ENCODE measurements around the gene ITGB4. TPM values are rescaled to one million over a fixed set of nuclear protein-coding genes. Genes with fewer than 3 reads are reported as not detected.
A peak's percentile ranks its signal among the peaks of the same experiment; 100 is the strongest.

ITGB4 gene
- total and polyA plus RNA-seq, 2 of the 13 experiments (the other 11 are each of a cell fraction or from before 2014, with no cell fraction given) = 6.9 to 14.5 TPM

DNA sequence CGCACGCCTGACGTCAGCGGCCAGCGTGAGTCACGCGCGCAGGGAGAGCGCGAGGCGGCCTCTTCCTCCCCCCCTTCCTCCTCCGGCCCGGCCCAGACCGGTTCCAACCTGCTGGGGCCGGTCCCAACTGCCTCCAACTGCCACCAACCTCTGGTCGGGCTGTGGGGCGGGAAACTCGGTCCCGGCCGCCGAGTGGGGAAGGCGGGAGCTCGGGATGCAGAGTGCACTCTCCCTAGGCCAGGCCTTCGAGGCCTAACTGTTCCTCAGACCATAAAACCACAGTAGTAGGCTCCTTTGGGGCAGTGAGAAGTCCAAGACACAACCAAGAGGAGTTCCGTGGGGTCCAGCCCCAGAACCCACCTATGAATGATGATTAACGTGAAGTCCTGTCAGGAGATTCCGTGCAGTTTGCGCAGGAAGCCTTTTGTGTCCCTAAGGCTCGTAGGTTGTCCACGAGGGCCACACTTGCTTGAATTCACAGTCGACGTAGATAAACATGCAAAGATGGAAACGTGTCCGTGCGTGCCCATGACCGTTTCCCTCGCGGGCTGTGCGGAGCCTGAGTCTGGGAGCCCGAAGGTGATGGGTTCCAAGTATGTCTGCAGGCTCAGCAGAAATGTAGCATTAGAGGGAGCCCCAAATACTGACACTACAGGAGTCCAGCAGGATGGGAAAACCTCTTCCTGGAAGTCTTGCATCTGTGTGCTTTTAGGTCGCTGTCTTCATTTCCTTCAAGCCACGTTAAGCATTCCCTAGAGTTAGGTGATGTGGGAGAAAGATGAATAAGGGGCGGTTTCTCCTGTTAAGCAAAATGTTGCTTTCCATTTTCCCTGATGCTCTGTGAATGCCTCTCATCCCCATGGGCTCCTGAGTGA is 64.0 kb downstream of the ITGB4 start (continued):
- TF ChIP-seq NAIF1 (CRISPR knock-in tag; IDR thresholded peaks at IDR 0.05; ENCODE audit: borderline replicate concordance) (no peak), FOXO4 (CRISPR knock-in tag; conservative IDR thresholded peaks at IDR 0.05) (peak; percentile 93; the same call in 1 of the 2 replicates), ZBTB26 (CRISPR knock-in tag; IDR thresholded peaks at IDR 0.05; ENCODE audit: borderline replicate concordance) (peak; percentile 13), ZNF713 (CRISPR knock-in tag; IDR thresholded peaks at IDR 0.05) (no peak; the same call in 1 of the 2 replicates), BATF2 (CRISPR knock-in tag; IDR thresholded peaks at IDR 0.05) (no peak), ZNF674 (CRISPR knock-in tag; IDR thresholded peaks at IDR 0.05; ENCODE audit: low read depth) (no peak), PLSCR1 (CRISPR knock-in tag; IDR thresholded peaks at IDR 0.05; ENCODE audit: borderline replicate concordance) (no peak), PRDM10 (CRISPR knock-in tag; IDR thresholded peaks at IDR 0.05; ENCODE audit: low read depth) (peak; percentile 68; the same call in 1 of the 2 replicates), TRIM24 (CRISPR knock-in tag; IDR thresholded peaks at IDR 0.05) (peak; percentile 77), RXRA (CRISPR knock-in tag; IDR thresholded peaks at IDR 0.05) (peak; percentile 77), ZNF839 (CRISPR knock-in tag; IDR thresholded peaks at IDR 0.05; ENCODE audit: borderline replicate concordance) (no peak), ZNF232 (CRISPR knock-in tag; IDR thresholded peaks at IDR 0.05; ENCODE audit: borderline replicate concordance) (peak; percentile 84), ZNF570 (CRISPR knock-in tag; IDR thresholded peaks at IDR 0.05; ENCODE audit: borderline replicate concordance) (no peak), ATF7 (IDR thresholded peaks at IDR 0.05) (peak; percentile 42; the same call in 1 of the 2 replicates), ATF7 (CRISPR knock-in tag; IDR thresholded peaks at IDR 0.05) (peak; percentile 80), SIN3A (IDR thresholded peaks at IDR 0.05; ENCODE audit: borderline replicate concordance, low read depth, low read length) (0 out of 2 replicates have a peak, but pooled peaks have one; percentile 15), ZSCAN22 (CRISPR knock-in tag; IDR thresholded peaks at IDR 0.05) (no peak)
- TF ChIP-seq, protein P1, sequence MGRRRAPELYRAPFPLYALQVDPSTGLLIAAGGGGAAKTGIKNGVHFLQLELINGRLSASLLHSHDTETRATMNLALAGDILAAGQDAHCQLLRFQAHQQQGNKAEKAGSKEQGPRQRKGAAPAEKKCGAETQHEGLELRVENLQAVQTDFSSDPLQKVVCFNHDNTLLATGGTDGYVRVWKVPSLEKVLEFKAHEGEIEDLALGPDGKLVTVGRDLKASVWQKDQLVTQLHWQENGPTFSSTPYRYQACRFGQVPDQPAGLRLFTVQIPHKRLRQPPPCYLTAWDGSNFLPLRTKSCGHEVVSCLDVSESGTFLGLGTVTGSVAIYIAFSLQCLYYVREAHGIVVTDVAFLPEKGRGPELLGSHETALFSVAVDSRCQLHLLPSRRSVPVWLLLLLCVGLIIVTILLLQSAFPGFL (CRISPR knock-in tag; IDR thresholded peaks at IDR 0.05) = no peak
